Stimulated activated CD8-positive, alpha-beta memory T cell treated with anti-CD3 and anti-CD28 coated beads, Interleukin-4, amount 100 ng/mL, for 1 hour (primary cell): ENCODE results near the gene PTPRM.
"Not testable (repeated sequence)": the region's sequence is repeated elsewhere in the genome, so short reads cannot be mapped to it uniquely, and the experiment has no call there.

Source experiments
- DNase-seq, 2 donors: peaks; one replicate each; pipeline ENCODE4 v3.0.0-alpha.2; 2020; ENCODE audit warnings: low read depth in 2 of 2, low spot score in 1 of 2

Gene PTPRM

GRCh38 chr18:8411492-8411891 is 844.4 kb downstream of the PTPRM start:
- DNase-seq, result no peak

DNA sequence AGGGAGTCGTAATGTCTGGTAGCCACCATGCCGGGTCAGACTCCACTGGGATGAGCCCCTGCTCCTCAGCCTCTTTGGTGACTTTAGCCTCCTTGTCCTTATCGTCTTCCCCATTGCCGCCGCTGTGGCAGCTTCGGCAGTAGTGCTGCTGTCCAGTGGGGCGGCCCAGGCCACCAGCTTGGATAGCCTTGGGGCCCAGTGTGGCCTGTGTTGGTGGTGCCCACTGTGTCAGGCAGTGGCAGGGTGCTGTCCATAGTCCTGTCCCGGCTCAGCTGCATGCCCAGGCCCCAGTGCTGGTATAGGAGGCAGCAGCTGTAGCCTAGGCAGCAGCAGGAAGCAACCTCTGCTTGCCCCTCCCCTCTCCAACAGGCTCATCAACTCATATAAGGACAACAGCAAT is 845.0 kb downstream of the PTPRM start:
- DNase-seq, result no peak

- no peak for DNase-seq
Observed at GRCh38 chr18:8413189-8413588, 846.1 kb downstream of the PTPRM start.

GRCh38 chr18:8413751-8414150 is 846.6 kb downstream of the PTPRM start:
- DNase-seq, result no peak

GRCh38 chr18:8416212-8417019 is 849.3 kb downstream of the PTPRM start:
- no peak for DNase-seq

DNA sequence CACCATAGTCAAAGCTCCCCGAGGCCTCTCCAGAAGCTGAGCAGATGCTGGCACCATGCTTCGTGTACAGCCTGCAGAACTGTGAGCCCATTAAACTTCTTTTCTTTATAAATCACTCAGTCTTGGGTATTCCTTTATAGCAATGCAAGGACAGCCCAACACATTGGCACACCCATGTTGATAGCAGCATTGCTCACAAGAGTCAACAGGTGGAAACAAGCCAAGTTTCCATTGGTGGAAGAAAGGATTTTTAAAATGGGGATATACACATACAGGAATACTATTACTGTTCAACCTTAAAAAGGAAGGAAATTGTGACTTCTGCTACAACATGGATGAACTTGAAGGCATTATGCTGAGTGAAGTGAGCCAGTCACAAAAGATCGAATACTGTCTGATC is 855.3 kb downstream of the PTPRM start:
- no peak for DNase-seq

GRCh38 chr18:8423051-8423557 is 856.0 kb downstream of the PTPRM start:
- DNase-seq, result no peak

DNA sequence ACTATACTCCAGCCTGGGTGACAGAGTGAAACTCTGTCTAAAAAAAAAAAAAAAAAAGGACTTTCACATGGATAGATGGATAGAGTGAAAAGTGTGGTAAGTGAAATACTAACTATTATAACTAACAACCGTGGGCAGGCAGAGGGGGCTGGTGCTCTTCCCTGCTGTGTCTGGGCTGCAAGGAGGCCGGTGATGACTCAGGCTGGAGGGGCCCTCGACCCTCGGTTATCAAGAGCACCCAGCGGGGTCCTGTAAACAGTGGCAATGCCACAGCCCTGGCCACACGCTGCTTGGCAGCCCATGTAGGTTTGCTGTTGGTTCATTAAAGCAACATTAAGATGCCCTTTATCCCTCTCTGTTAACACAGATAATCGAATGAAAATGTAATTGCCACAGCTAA is 857.4 kb downstream of the PTPRM start:
- DNase-seq, result no peak

DNA sequence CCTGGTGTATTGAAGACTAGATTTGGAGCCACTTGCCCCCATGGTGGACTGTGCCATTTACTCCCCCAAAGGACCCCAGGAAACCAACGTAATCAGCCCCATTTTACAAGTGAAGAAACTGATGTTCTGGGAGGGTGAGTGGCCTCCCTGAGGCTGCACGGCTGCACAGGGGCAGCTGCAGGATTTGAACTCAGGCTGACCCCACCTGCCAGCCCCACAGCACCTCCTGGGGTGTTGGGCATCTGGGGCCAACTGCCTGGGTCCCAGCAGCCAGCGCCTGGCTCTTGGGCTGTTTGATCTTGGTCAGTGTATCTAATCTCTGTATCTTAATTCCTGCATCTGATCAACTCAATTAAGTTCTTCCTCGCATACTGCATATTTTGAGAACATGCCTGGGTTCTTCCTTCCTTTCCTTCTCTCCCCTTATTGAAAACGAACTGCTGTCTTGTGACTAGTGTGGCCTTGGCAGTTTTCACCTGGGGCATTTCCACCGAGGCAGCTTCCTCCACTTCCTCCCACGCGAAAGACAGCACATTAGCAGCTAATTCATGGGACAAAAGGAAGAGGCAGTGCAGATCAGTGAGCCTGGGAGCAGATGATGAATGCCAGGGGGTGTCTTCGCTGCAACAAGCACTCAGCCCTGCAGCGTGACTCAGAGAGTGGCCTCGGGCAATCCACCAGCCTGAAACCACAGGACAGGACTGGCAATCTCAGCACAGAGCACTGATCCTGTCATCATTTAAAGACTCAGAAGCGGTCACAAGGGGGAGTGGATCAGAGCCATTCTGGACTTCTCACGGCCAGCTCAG is 858.0 kb downstream of the PTPRM start:
- no peak for DNase-seq

- no peak for DNase-seq
Observed at GRCh38 chr18:8426401-8426800, 859.3 kb downstream of the PTPRM start.

- no peak for DNase-seq
Observed at GRCh38 chr18:8427339-8427738, 860.2 kb downstream of the PTPRM start.

DNA sequence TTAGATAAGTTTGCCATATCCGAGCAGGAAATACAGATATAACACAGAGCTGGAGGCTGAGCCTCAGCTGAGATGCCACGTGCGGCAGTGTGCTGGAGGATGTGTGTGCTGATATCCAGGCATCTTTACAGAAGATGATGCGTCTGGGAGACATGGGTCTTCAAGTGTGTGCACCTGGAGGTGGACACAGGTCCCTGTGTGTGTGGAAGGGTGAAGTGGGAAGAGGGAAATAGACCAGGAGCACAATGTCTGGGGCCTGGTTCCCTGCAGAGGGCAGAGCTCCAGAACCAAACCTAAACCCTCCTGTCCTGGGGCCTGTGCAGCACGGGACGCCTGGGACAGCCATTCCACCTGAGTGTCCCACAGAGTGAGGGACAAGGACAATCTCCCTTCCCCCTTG is 861.8 kb downstream of the PTPRM start:
- DNase-seq, result no peak

DNA sequence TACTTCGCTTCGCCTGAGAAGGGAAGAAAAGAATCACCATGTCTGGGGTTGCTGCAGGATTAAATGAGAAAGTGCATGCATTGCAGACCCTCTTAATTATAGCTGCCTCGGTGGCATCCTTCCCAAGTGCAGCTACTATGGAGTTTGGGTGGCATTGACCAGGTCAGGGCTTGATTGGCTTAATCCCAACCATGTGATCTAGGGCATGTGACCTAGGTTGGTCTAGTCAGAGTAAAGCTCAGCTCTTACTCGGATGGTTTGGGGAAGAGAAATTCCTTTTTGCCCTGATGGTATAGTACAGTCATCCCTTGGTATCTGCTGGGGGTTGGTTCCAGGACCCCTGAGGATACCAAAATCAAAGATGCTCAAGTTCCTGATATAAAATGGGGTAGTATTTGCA is 863.9 kb downstream of the PTPRM start:
- no peak for DNase-seq

DNA sequence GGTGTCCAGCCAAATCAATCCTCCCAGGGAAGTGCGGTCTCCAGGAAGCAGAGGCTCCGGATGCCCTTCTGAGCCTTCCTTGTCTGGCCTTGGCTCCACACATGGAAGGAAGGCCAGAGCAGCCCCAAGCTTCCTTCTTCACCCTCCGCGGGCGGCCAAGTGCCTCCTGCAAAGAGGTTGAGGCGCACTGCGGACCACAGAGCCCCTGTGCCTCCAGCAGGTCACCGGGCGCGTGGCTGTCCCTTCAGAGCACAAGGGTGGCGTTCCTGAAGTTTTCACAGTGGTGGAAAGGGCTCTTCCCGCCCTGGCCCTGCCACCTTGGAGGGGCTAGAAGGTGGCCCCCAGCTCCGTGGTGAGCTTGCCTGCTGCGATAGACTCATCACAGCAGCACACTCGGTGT is 866.2 kb downstream of the PTPRM start:
- no peak for DNase-seq

DNA sequence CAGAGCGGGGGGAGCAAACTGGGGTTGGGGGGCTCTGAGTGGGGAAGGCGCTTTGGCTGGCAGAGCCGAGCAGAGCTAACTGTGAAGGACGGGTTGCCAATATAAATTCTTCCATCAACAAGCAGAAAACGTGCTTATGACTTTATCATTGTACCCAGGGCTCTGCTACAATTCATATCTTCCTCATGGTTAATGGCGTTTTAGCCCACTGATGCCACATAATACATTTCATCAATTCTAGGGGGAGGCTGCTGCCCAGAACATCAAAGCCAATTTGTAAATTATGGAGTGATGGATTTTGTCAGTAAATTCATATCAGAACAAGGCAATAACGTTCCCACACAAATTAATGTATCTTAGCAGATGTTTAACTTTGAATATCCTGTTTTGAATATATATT is 866.7 kb downstream of the PTPRM start:
- no peak for DNase-seq

- DNase-seq, result no peak
Observed at GRCh38 chr18:8435376-8435775, 868.3 kb downstream of the PTPRM start.

DNA sequence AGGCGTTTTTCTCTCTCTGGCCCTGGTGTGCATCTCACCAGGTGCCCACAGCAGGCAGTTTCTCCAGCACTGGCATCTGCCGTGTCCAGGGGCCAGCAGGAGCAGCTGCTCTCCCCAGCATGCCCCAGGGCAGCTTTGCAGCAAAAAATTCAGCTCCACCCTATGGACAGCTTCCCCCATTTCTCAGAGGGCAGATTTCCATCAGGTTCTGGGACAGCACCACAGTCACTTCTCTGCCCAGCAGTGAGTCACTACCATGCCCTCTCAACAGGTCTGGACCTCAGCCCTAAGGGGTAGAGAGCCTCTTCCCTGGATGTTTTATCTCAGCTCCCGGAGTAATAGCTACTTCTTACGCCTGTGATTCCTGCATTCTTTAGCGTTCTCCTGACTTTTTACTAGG is 871.9 kb downstream of the PTPRM start:
- DNase-seq, result no peak

- DNase-seq, result no peak
Observed at GRCh38 chr18:8443505-8443904, 876.4 kb downstream of the PTPRM start.

GRCh38 chr18:8446936-8447335 is 879.8 kb downstream of the PTPRM start:
- not testable (repeated sequence) for DNase-seq

GRCh38 chr18:8448130-8448529 is 881.0 kb downstream of the PTPRM start:
- no peak for DNase-seq

GRCh38 chr18:8450013-8450412 is 882.9 kb downstream of the PTPRM start:
- DNase-seq, result no peak
